GM19397 (cell line): ENCODE measurements around the gene RNF220.
"Not testable (repeated sequence)": the region's sequence is repeated elsewhere in the genome, so short reads cannot be mapped to it uniquely, and the experiment has no call there.

ENCODE experiments used
- ATAC-seq: cut with Tn5 transposase; IDR thresholded peaks from one replicate; pipeline ENCODE4 v1.9.1; 2021; ENCODE audit warnings: mild to moderate bottlenecking, moderate library complexity; ENCODE audit not compliant: unreplicated experiment

Gene RNF220

GRCh38 chr1:44648529-44649250 is 243.6 kb downstream of the RNF220 start:
- ATAC-seq = no peak

DNA sequence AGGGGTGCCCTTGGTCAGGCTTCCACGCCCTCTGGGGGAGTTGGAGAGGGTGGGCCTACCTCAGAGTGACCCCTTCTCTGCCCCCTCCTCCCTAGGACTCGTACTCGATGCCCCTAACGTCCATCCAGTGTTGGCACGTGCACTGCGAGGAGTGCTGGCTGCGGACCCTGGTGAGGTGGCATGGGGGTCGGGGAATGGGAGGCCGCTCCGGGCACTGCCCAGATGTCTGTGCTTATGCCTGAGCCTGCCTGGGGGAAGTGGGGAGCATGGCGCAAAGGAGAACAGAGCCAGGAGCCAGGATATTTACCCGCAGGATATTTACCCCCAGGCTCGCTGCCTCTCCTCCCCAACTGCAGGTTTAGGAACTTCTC is 244.7 kb downstream of the RNF220 start:
- ATAC-seq = no peak

DNA sequence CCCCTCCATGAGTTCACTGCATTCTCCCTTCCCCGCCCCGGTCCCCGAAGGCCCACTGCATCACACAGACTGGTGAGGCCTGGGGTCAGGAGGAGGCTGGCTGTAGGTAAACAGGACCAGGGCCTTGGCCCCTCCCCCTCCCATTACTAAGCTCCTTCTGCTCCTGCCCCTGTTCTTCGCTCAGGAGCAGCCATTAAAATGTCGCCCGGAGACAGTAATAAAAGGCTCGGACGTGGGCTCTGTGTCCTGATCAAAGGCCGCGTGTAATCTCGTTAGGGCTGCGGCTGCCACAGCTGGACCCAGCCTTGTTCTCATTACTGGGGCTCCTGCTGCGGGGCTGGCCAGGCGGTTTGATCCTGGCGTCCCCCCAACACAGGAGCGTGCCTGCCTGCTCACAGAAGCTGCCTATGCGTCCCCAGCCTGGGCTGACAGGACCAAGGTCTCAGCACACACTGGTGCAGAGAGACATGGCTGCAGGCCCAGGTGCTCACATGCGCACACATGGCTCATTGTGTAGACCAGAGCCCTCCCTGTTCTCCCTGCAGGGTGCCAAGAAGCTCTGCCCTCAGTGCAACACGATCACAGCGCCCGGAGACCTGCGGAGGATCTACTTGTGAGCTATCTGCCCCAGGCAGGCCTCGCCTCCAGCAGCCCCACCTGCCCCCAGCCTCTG is 245.2 kb downstream of the RNF220 start:
- no peak for ATAC-seq

- no peak for ATAC-seq
Observed at GRCh38 chr1:44651069-44651468, 246.0 kb downstream of the RNF220 start.

DNA sequence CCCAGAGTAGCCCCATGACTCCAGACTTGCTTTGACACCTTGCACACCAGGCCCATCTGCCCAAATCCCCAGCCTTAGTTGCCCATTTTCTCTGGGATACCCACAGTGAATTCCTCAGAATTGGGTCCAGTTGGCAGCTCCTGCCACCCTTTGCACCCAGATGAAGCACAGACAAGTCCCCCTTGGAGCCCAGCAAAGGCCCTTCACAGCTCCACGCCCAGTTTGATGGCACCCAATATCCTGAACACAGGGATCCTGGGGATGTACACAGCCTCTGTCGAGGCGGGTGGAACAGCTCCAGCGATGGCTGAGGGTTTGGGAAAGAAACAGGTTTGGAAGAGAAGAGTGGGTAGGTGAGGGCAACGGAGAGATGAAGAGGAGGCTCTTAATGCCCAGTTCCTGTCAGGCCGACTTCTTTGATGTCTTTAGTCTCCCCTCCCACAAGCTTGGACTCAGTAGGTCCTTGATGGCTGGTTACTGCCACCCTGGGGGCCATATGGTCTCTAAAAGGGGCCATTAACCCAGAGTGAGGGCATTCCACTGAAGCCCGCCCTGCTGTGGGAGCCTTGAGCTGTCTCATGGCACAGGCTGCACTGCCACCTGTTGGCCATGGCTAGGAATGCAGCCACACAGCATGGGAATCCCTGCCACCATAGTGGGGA is 247.5 kb downstream of the RNF220 start:
- ATAC-seq = peak; percentile 60

DNA sequence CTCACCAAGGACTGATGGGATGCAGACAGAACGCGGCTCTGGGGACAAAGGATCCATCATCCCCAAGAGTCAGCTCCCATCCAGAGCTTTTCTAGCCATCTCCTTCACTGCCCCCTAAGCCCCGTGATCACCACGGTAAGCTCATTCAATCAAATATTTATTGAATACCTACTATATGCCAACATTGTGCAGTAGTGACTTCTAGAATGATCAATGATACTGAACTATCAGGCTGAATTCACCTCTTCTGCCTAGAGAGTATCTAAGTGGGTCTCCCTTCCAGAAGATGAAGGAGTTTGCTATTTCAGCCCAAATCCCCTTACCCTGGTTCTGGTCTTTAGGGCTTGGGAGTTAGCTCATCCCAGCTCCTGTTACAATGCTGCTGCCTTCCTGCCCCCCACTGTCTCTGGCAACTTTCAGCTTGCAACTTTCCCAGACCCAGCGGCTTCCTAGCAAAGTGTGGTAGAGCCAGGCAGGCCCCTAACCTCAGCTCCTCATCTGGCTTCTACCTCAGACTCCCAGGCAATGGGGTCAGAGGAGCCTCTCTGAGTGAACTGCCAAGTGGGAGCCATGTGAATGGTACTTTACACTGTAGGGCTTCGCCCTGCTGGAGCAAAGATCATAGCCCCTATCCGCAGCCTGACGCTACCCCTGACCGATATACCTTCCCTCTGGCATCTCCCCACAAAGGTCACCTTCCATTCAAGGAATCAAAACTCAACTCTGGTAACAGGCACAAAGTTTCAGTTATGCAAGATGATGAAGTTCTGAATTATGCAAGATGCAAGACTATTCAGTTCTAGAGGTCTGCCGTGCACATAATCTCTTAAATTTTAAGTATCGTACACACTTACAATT is 248.3 kb downstream of the RNF220 start:
- no peak for ATAC-seq

- no peak for ATAC-seq
Observed at GRCh38 chr1:44654621-44655187, 249.6 kb downstream of the RNF220 start.

DNA sequence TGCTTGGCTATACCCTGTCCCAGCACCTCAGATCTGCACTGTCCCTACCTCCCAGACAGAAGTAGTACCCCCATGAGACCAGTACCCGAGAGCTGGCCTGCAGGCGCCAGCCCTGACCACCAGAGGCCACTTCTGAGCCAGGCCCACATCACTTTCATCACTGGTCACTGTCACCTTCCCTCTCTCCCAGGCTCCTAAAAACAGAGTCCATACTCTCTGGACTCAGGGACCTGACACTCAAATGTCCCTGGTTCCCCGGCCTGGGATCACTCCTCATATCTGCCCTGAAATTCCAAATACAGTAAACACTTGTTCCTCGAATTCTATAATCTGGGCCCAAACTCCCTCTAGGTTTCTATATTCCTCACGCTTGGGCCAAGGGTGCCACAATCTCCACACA is 250.6 kb downstream of the RNF220 start:
- ATAC-seq = no peak

DNA sequence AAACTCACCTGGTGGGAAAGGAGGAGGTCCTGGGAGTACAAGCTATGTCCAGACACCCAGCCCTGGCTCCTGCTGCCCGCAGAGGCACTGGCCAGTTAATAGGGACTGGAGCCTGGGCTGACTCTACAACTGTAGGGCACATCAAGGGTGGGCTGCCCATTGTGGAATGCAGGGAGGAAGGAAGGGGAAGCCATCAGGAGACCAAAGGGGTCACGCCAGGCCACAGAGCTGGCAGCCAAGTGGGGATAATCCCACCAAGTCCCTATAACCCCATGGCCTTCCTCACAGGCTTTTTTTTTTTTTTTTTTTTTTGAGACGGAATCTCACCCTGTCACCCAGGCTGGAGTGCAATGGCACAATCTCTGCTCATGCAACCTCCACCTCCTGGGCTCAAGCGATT is 254.5 kb downstream of the RNF220 start:
- no peak for ATAC-seq

DNA sequence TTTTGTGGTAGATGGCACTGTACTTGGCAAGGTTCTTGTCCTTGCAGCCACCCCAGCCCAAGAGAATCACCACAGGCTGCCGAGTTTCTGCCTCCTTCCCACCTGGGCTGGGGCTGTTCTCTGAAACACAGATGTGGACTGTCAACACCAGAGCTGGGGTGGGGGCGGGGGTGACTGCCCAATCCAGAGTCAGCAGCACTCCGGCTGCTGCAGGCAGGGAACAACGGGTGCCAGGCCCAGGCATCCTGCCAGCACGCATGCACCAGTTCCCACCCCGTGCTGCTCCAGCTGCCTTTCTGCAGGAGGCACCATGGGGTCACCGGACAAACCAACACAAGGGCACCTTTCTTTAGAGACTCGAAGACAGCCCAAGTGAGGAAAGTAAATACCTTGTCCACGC is 255.1 kb downstream of the RNF220 start:
- no peak for ATAC-seq

- no peak for ATAC-seq
Observed at GRCh38 chr1:44661781-44662682, 257.0 kb downstream of the RNF220 start.

DNA sequence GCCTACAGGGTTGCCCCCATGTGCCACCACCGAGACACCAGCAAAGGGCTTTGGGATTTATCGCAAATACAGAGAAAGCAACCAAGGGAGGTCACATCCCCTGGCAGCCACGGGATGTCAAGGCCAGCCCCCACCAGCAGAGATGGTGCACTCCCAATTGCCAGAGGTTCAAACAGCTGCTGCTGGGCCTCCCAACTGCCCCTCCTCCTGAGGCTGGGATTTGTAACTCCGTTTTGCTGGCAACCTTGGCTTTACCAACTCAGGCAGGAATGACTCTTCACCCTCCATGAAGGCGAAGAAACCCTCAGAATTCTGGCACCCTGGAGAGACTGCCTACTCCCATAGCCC is 257.6 kb downstream of the RNF220 start:
- ATAC-seq = no peak

GRCh38 chr1:44663417-44663816 is 258.4 kb downstream of the RNF220 start:
- ATAC-seq = no peak

DNA sequence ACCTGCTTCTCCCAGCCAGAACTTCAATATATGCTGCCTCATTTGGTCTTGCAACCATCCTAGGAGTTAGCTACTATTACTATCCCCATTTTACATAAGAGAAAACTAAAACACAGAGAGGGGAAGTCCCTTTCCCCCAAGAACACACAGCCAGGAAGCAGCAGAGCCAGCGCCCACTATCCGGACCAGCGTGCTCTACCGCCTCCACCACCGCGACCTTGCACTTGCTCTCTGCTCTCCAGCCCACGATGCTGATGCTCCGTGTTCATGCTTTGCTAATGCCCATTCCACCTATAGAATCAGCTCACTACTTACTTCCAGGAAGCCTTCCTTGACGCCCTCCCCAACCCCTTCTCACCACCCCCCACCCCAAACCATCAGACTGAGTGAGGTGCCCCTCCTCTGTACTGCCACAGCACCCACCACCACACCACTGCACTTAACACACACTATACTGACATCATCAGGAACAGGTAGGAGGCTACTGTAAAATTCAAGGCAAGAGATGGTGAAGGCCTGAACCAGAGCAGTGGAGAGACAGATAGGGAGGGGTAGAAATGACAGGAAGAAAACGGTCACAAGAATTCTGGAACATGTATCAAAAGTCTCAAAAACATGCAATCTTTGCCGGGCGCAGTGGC is 259.8 kb downstream of the RNF220 start:
- no peak for ATAC-seq

GRCh38 chr1:44666719-44667118 is 261.7 kb downstream of the RNF220 start:
- ATAC-seq = not testable (repeated sequence)

- ATAC-seq = no peak
Observed at GRCh38 chr1:44670751-44671640, 265.9 kb downstream of the RNF220 start.

GRCh38 chr1:44672254-44672955 is 267.4 kb downstream of the RNF220 start:
- ATAC-seq = no peak
